WTC11 (cell line): Measurements from ENCODE around the gene SMOC1.

Experiments used
- GABPB1 ChIP-seq: sonication (generic); formaldehyde crosslinking; IDR thresholded peaks from 2 replicates; pipeline ENCODE4 v1.8.1; 2023; ENCODE audit warnings: mild to moderate bottlenecking, missing genetic modification reagents
- JUN ChIP-seq: sonication (generic); formaldehyde crosslinking; IDR thresholded peaks from 2 replicates; pipeline ENCODE4 v1.8.0; 2023; ENCODE audit warnings: mild to moderate bottlenecking, missing genetic modification reagents
- MYBL2 ChIP-seq: sonication (generic); formaldehyde crosslinking; IDR thresholded peaks from 2 replicates; pipeline ENCODE4 v1.8.1; 2023; ENCODE audit warnings: mild to moderate bottlenecking, moderate library complexity, missing genetic modification reagents
- NR3C1 ChIP-seq: sonication (generic); formaldehyde crosslinking; conservative IDR thresholded peaks from 2 replicates; pipeline ENCODE4 v1.8.1; 2023; ENCODE audit warnings: low read depth, mild to moderate bottlenecking, missing genetic modification reagents
- PRRX2 ChIP-seq: fragments of 250-450 bp; sonication (Bioruptor Pico); IDR thresholded peaks from 2 replicates; pipeline ENCODE4 v1.8.0; 2021; ENCODE audit warnings: mild to moderate bottlenecking
- SP1 ChIP-seq: sonication (generic); formaldehyde crosslinking; conservative IDR thresholded peaks from 2 replicates; pipeline ENCODE4 v1.8.1; 2022; ENCODE audit warnings: missing genetic modification reagents
- TEAD4 ChIP-seq: sonication (generic); formaldehyde crosslinking; IDR thresholded peaks from 2 replicates; pipeline ENCODE4 v1.8.0; 2022; ENCODE audit warnings: mild to moderate bottlenecking, missing genetic modification reagents
- ZBTB21 ChIP-seq: sonication (generic); formaldehyde crosslinking; IDR thresholded peaks from 2 replicates; pipeline ENCODE4 v1.8.1; 2023; ENCODE audit warnings: mild to moderate bottlenecking, missing genetic modification reagents, borderline replicate concordance
- ZNF219 ChIP-seq: sonication (generic); formaldehyde crosslinking; IDR thresholded peaks from 2 replicates; pipeline ENCODE4 v1.8.0; 2023; ENCODE audit warnings: missing genetic modification reagents, mild to moderate bottlenecking, borderline replicate concordance
- TF ChIP-seq, protein P1 (sequence below): fragments of 200-600 bp; IDR thresholded peaks from 2 replicates; pipeline ENCODE4 v1.8.0; 2022; ENCODE audit warnings: antibody characterized with exemption
- TF ChIP-seq, protein P2 (sequence below): sonication (generic); formaldehyde crosslinking; IDR thresholded peaks from 2 replicates; pipeline ENCODE4 v1.8.1; 2023; ENCODE audit warnings: mild to moderate bottlenecking, moderate library complexity, missing genetic modification reagents
- TF ChIP-seq, protein P3 (sequence below): sonication (generic); formaldehyde crosslinking; IDR thresholded peaks from 2 replicates; pipeline ENCODE4 v1.8.1; 2023; ENCODE audit warnings: mild to moderate bottlenecking, missing genetic modification reagents, borderline replicate concordance
- TF ChIP-seq, protein P4 (sequence below): sonication (generic); formaldehyde crosslinking; conservative IDR thresholded peaks from 2 replicates; pipeline ENCODE4 v1.8.1; 2022; ENCODE audit warnings: mild to moderate bottlenecking, missing genetic modification reagents

DNA sequence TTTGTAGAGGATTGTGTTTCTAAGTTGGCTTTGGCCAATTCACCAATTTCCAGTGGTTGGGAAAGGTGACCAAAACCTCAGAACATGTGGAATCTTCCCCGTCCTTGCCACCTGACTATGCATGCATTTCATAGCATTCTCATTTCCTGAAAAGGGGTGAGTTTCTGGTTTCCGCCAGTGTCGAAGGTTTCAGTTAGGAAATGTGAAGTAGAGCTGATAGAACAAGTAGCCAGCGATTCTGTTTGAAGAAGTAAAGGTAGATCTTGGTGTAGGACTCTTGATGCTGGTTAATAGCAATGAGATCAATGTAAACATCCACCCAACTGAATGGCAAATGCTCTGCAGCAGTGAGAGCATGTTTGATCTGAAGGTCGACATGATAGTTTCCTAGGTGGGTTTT lies 15.9 kb downstream of the SMOC1 start:
- TF ChIP-seq, protein P1, sequence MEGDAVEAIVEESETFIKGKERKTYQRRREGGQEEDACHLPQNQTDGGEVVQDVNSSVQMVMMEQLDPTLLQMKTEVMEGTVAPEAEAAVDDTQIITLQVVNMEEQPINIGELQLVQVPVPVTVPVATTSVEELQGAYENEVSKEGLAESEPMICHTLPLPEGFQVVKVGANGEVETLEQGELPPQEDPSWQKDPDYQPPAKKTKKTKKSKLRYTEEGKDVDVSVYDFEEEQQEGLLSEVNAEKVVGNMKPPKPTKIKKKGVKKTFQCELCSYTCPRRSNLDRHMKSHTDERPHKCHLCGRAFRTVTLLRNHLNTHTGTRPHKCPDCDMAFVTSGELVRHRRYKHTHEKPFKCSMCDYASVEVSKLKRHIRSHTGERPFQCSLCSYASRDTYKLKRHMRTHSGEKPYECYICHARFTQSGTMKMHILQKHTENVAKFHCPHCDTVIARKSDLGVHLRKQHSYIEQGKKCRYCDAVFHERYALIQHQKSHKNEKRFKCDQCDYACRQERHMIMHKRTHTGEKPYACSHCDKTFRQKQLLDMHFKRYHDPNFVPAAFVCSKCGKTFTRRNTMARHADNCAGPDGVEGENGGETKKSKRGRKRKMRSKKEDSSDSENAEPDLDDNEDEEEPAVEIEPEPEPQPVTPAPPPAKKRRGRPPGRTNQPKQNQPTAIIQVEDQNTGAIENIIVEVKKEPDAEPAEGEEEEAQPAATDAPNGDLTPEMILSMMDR = no peak
- TF ChIP-seq TEAD4 (no peak), JUN (CRISPR knock-in tag) (no peak), PRRX2 (no peak), SP1 (CRISPR knock-in tag) (no peak), NR3C1 (CRISPR knock-in tag) (no peak), ZNF219 (CRISPR knock-in tag) (no peak), GABPB1 (no peak), MYBL2 (CRISPR knock-in tag) (no peak), ZBTB21 (CRISPR knock-in tag) (no peak)
- TF ChIP-seq, protein P2, sequence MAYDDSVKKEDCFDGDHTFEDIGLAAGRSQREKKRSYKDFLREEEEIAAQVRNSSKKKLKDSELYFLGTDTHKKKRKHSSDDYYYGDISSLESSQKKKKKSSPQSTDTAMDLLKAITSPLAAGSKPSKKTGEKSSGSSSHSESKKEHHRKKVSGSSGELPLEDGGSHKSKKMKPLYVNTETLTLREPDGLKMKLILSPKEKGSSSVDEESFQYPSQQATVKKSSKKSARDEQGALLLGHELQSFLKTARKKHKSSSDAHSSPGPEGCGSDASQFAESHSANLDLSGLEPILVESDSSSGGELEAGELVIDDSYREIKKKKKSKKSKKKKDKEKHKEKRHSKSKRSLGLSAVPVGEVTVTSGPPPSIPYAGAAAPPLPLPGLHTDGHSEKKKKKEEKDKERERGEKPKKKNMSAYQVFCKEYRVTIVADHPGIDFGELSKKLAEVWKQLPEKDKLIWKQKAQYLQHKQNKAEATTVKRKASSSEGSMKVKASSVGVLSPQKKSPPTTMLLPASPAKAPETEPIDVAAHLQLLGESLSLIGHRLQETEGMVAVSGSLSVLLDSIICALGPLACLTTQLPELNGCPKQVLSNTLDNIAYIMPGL (CRISPR knock-in tag) = no peak
- TF ChIP-seq, protein P3, sequence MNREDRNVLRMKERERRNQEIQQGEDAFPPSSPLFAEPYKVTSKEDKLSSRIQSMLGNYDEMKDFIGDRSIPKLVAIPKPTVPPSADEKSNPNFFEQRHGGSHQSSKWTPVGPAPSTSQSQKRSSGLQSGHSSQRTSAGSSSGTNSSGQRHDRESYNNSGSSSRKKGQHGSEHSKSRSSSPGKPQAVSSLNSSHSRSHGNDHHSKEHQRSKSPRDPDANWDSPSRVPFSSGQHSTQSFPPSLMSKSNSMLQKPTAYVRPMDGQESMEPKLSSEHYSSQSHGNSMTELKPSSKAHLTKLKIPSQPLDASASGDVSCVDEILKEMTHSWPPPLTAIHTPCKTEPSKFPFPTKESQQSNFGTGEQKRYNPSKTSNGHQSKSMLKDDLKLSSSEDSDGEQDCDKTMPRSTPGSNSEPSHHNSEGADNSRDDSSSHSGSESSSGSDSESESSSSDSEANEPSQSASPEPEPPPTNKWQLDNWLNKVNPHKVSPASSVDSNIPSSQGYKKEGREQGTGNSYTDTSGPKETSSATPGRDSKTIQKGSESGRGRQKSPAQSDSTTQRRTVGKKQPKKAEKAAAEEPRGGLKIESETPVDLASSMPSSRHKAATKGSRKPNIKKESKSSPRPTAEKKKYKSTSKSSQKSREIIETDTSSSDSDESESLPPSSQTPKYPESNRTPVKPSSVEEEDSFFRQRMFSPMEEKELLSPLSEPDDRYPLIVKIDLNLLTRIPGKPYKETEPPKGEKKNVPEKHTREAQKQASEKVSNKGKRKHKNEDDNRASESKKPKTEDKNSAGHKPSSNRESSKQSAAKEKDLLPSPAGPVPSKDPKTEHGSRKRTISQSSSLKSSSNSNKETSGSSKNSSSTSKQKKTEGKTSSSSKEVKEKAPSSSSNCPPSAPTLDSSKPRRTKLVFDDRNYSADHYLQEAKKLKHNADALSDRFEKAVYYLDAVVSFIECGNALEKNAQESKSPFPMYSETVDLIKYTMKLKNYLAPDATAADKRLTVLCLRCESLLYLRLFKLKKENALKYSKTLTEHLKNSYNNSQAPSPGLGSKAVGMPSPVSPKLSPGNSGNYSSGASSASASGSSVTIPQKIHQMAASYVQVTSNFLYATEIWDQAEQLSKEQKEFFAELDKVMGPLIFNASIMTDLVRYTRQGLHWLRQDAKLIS (CRISPR knock-in tag) = no peak
- TF ChIP-seq, protein P4, sequence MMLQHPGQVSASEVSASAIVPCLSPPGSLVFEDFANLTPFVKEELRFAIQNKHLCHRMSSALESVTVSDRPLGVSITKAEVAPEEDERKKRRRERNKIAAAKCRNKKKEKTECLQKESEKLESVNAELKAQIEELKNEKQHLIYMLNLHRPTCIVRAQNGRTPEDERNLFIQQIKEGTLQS (CRISPR knock-in tag) = no peak
